HG02884 (cell line): ENCODE results near the gene NAALADL2.
"Not testable (repeated sequence)": the region's sequence is repeated elsewhere in the genome, so short reads cannot be mapped to it uniquely, and the experiment has no call there.

Source experiments
- ATAC-seq: cut with Tn5 transposase; IDR thresholded peaks from one replicate; pipeline ENCODE4 v1.9.1; 2021; ENCODE audit warnings: mild to moderate bottlenecking, moderate library complexity; ENCODE audit not compliant: unreplicated experiment

The NAALADL2 gene

GRCh38 chr3:175404621-175405020, 545.5 kb downstream of the NAALADL2 start:
- no peak for ATAC-seq

- ATAC-seq, result no peak
These were observed 551.1 kb downstream of the NAALADL2 start for GRCh38 chr3:175410251-175410650.

DNA sequence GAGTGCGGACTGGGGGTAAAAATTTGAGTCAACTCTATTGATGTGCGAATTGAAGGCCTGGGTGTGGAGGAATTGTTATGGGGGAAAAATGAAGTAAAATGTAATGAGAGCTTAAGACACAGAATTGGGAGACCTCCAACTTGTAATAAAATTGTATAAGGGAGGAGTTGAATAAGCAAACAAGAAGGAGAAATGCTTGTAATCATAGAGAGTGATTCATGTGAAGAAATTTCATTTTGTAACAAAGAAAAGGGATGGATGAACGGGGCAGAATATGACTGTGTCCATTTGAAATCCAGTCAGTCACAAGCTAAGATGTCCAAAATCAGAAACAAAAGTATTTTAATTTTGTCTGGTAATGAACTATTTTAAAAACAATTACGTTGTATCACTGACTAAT, 552.3 kb downstream of the NAALADL2 start:
- no peak for ATAC-seq

- no peak for ATAC-seq
These were observed 552.8 kb downstream of the NAALADL2 start for GRCh38 chr3:175411946-175412345.

GRCh38 chr3:175413926-175414325, 554.8 kb downstream of the NAALADL2 start:
- no peak for ATAC-seq

DNA sequence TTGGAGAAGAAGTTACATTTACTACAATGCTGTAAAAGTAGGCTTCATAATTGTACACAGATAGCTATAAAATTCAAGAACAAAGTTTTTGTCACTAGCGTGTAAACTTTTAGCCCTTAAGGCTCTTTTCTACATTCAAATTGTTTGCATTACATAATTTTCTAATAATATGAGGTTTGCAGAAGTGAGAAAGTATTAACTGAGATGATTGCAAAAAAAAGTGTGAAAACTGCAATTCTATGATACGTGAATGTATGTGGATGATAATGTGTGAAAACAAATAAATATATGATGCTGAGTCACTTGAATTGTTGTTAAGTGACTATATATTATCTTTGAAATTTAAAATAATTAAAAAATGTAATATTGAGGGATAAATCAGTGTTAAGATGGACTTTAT, 557.5 kb downstream of the NAALADL2 start:
- no peak for ATAC-seq

- no peak for ATAC-seq
These were observed 558.3 kb downstream of the NAALADL2 start for GRCh38 chr3:175417426-175417825.

GRCh38 chr3:175421902-175422301, 562.8 kb downstream of the NAALADL2 start:
- no peak for ATAC-seq

- no peak for ATAC-seq
These were observed 563.6 kb downstream of the NAALADL2 start for GRCh38 chr3:175422744-175423143.

DNA sequence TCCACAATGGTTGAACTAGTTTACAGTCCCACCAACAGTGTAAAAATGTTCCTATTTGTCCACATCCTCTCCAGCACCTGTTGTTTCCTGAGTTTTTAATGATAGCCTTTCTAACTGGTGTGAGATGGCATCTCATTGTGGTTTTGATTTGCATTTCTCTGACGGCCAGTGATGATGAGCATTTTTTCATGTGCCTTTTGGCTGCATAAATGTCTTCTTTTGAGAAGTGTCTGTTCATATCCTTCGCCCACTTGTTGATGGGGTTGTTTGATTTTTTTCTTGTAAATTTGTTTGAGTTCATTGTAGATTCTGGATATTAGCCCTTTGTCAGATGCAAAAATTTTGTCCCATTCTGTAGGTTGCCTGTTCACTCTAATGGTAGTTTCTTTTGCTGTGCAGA, 564.7 kb downstream of the NAALADL2 start:
- not testable (repeated sequence) for ATAC-seq

DNA sequence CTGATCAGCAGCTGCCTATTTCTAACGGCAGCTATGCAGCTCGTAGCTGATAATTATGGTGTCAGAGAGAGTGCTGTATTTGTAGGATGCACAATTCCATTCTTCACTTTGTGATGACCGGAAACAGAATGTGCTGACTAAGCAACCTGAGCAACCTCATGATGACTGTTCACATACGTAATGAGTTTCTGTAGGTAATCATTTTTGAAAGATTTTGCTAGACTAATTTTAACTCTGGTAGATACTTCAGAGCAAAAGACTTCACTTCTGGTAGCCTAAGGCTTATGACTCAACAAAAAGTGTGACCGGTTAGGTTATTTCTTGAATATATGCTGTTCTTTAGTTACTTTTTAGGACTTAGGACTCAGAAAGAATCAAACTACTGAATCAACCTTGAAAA, 567.7 kb downstream of the NAALADL2 start:
- ATAC-seq, result no peak

DNA sequence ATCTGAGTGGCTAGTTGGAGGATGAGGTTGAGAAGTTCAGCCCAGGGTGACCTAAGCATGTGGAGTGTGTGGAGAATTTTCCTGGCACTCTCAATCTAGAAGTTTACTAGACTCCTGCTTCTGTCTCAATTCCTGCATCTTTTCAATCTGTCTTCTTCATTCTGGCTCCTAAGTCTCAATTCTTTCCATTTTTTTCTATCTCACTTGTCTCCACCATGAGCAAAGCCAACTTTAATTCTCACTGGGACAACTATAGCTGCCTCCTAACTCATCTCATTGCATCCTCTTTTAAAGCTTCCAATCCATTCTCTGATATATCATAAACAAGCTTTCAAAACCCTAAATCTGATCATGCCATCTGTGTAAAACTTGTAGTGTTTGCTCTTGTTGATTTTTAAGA, 569.3 kb downstream of the NAALADL2 start:
- no peak for ATAC-seq

GRCh38 chr3:175430983-175431773, 572.0 kb downstream of the NAALADL2 start:
- ATAC-seq, result no peak

DNA sequence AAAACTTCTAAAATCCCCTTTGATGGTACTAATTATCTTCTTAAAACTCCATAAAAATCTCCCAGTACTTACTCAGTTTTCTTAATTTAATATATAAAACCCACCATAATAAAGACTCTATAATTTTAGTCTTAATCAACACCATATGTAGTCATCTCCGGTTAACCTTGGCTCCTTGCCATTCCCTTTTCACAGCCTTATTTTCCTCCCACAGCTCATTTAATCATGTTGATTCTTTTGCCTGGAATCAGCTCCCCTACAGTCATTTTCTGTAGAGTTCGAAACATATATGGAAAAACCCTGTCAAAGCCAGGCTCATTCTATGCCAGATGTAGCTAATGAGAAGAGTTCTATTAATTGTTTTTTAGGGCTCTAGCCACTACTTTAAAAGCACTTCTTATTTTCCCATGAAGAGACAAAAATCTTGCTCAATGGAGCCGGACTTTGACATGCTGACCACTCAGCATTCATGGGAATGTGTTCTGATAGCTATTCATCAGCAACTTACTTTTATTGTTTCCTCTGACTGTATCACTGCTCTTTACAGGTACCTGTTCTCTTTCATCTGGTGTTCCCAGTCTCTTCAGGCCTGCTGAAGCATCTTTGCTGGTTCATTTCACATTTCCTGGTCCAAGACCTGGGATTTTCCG, 573.4 kb downstream of the NAALADL2 start:
- no peak for ATAC-seq

- no peak for ATAC-seq
These were observed 574.0 kb downstream of the NAALADL2 start for GRCh38 chr3:175433026-175433674.

- no peak for ATAC-seq
These were observed 575.4 kb downstream of the NAALADL2 start for GRCh38 chr3:175434561-175434960.

GRCh38 chr3:175443682-175444081, 584.5 kb downstream of the NAALADL2 start:
- ATAC-seq, result no peak

- ATAC-seq, result no peak
These were observed 586.6 kb downstream of the NAALADL2 start for GRCh38 chr3:175445741-175446140.

GRCh38 chr3:175447521-175447920, 588.4 kb downstream of the NAALADL2 start:
- ATAC-seq, result no peak

DNA sequence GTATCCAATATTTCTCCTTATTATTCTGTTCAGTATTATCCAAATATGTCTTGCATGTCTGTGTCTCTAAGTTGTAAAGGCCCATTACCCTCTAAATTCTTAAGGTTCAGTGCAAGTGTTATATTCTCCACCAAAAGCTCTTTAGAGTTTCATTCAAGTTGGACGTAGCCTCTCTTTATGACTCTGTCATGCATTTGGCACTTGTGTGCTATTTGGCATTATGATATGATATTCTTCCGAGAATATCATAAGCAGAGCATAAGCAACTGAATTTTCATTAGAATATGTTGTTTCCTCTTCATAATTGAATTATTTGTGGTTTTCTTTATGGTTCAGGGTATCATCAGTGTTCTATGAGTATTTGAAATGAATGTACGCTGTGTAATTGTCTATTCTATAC, 594.2 kb downstream of the NAALADL2 start:
- ATAC-seq, result no peak

- no peak for ATAC-seq
These were observed 597.3 kb downstream of the NAALADL2 start for GRCh38 chr3:175456466-175456865.

- no peak for ATAC-seq
These were observed 598.2 kb downstream of the NAALADL2 start for GRCh38 chr3:175457301-175457700.
